GM18505 (cell line): ENCODE data around the gene CERS4.
"Not testable (repeated sequence)": the region's sequence is repeated elsewhere in the genome, so short reads cannot be mapped to it uniquely, and the experiment has no call there.

Experiments used
- ATAC-seq: cut with Tn5 transposase; IDR thresholded peaks from one replicate; pipeline ENCODE4 v1.9.1; 2021; ENCODE audit not compliant: unreplicated experiment
- POLR2A ChIP-seq: IDR thresholded peaks from 4 replicates; pipeline ENCODE4 v1.6.1; 2011; ENCODE audit warnings: borderline replicate concordance; ENCODE audit not compliant: insufficient read depth, insufficient read length; ENCODE audit errors: extremely low read depth

The CERS4 gene, protein sequence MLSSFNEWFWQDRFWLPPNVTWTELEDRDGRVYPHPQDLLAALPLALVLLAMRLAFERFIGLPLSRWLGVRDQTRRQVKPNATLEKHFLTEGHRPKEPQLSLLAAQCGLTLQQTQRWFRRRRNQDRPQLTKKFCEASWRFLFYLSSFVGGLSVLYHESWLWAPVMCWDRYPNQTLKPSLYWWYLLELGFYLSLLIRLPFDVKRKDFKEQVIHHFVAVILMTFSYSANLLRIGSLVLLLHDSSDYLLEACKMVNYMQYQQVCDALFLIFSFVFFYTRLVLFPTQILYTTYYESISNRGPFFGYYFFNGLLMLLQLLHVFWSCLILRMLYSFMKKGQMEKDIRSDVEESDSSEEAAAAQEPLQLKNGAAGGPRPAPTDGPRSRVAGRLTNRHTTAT

DNA sequence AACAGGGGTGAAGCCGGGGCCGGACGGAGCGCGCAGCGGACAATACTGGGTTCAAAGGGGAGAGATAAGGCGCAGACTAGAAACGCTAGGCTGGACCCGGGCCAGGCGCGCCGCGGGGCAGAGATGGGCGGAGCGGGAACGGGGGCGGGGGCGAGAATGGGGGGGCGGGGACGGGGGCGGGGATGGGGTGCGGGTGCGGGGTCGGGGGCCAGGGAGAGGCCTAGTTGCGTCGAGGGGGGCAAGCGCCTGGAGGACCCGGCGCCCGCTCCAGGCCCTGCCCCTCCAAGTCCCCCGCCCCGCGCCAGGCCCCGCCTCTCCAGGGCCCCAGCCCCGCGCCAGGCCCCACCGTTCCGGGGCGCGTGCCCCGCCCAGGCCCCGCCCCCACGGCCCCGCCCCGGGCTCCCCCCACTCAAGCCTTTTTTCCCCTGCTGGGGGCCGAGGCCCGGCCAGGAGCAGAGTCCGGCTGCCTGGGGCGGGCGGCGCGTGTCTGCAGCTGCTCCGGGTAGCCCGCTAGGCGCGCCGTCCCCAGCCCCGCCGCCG lies at the start of gene CERS4:
Gene CERS4 (plus strand): TSS at position 449 of the 540 bp plus-strand sequence. CDS start 41,707 bp downstream, outside the sequence.
- peak; percentile 55 for ATAC-seq
- TF ChIP-seq POLR2A, result no peak

- TF ChIP-seq POLR2A, result peak; percentile 44
- ATAC-seq, result no peak
Observed at GRCh38 chr19:8161135-8161646, 48.0 kb upstream of the CERS4 start.

DNA sequence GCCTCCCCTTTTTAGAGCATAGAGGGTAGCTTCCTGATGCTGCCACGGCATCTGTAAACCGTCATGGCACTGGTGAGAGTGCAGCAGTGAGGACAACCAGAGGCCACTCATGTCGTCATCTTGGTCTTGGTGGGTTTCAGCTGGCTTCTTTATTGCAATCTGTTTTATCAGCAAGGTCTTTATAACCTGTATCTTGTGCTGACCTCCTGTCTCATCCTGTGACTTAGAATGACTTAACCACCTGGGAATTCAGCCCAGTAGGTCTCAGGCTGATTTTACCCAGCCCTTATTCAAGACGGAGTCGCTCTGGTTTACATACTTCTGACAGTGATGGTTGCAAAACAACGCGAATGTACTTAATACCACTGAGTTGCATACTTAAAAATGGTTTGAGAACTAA lies 45.4 kb upstream of the CERS4 start:
- no peak for TF ChIP-seq POLR2A
- ATAC-seq, result no peak

DNA sequence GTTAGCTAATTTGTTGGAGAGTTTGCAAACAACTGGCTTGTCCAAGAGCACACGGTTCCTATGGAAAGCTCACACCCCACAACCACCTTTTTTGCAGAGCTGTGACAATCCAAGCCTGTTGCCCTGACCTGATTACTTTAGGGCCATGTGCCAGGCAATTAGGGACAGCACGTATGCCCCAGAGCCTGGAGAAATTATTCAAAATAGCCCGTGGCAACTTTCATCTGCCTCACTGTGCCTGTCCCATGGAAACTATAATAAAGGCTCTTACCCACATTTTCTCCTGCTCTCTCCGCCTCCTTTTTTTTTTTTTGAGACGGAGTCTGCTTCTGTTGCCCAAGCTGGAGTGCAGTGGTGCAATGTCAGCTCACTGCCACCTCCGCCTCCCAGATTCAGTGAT lies 41.2 kb upstream of the CERS4 start:
- no peak for TF ChIP-seq POLR2A
- no peak for ATAC-seq

DNA sequence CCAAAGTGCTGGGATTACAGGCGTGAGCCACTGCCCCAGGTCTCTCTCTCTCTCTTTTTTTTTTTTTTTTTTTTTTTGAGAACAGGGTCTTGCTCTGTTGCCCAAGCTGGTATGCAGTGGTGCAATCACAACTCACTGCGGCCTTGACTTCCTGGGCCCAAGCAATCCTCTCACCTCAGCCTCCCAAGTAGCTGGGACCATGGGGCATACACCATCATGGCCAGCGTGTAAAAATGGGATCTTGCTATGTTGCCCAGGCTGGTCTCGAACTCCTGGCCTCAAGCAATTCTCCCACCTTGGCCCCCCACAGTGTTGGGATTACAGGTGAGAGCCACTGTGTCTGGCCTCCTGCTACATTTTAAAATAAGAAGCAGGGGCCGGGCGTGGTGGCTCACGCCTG lies 40.6 kb upstream of the CERS4 start:
- TF ChIP-seq POLR2A, result no peak
- no peak for ATAC-seq

DNA sequence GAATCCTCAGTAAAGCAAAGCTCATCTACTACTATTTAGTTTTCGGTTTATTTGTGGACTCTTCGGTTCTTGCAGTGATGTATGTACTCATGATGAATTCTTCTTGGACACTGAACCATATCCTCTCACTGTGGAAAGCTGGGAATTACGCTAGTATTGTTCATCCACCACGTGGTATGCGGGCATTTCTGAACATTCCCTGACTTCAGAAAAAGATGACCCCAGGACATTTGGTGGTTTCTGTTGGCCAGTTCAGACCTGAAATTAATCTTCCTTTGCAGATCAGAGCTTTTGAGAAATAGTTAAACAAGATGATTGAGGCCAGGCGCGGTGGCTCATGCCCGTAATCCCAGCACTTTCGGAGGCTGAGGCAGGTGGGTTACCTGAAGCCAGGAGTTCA lies 34.5 kb upstream of the CERS4 start:
- no peak for ATAC-seq
- no peak for TF ChIP-seq POLR2A

GRCh38 chr19:8180018-8180417 lies 29.2 kb upstream of the CERS4 start:
- TF ChIP-seq POLR2A, result no peak
- ATAC-seq, result no peak

DNA sequence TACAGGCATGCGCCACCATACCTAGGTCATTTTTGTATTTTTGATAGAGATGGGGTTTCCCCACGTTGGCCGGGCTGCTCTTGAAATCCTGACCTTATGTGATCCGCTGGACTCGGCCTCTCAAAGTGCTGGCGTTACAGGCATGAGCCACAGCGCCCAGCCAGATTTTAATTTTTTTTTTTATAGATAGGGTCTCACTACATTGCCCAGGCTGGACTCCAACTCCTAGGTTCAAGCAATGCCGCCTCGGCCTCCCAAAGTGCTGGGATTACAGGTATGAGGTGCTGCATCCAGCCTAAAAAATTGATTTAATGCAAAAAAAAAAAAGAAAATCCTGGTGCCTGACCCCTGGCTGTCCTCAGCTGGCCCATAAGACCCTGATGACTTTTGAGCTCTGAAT lies 24.9 kb upstream of the CERS4 start:
- ATAC-seq, result no peak

DNA sequence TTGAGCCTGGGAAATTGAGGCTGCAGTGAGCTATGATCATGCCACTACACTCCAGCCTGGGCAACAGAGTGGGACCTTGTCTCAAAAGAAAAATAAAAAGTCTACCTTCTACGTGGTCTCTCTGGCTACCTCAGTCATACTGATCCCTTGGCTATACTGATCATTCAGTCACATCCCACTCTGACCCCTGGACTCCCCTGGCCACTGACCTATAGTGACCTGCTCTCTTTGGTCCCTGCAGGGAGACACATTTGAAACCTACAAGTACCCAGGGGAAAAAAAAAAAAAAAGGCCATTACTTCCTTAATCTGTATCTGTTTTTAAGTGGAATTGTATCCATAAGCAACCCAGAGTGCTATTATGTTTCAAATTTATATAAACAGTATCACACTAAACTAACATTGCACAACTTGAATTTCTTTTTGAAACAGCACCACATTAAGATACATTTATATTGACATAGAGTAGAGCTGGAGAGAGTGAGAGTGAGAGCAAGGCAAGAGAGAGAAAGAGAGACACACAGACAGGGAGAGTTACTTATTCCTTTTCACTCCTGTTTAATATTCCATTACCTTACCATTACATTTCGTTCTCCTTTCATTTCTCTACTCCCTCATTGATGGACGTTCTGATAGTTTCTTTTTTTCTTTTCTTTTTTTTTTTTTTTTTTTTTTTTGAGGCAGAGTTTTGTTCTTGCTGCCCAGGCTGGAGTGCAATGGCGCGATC lies 23.7 kb upstream of the CERS4 start:
- ATAC-seq, result no peak
- TF ChIP-seq POLR2A, result no peak

More for the DNA sequence above, 24.9 kb upstream of the CERS4 start:
- no peak for TF ChIP-seq POLR2A

DNA sequence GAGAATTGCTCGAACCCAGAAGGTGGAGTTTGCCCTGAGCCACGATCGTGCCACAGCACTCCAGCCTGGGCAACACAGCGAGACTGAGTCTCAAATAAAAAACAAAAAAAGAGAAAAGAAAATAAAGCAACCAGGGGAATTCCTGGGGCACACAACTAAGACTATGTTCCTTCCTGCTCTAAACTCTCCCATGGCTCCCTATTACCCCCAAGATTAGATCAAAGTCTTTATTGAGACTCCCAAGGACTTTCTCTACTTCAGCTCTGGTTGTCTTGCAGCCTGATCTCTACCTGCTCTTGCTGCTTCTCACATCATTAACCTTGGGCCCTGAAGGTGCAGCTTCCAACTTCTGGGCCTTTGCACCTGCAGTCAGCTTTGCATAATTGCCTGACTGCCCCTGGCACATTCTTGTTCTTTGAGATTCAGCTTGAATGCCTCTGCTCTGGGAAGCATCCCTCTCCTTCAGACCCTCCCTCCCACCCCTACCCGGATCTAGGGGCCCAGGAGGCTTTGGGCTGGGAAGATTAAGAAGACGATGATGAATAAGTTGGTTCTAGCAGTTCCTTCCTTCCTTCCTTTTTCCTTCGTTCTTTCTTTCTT lies 16.8 kb upstream of the CERS4 start:
- no peak for TF ChIP-seq POLR2A
- ATAC-seq, result no peak

DNA sequence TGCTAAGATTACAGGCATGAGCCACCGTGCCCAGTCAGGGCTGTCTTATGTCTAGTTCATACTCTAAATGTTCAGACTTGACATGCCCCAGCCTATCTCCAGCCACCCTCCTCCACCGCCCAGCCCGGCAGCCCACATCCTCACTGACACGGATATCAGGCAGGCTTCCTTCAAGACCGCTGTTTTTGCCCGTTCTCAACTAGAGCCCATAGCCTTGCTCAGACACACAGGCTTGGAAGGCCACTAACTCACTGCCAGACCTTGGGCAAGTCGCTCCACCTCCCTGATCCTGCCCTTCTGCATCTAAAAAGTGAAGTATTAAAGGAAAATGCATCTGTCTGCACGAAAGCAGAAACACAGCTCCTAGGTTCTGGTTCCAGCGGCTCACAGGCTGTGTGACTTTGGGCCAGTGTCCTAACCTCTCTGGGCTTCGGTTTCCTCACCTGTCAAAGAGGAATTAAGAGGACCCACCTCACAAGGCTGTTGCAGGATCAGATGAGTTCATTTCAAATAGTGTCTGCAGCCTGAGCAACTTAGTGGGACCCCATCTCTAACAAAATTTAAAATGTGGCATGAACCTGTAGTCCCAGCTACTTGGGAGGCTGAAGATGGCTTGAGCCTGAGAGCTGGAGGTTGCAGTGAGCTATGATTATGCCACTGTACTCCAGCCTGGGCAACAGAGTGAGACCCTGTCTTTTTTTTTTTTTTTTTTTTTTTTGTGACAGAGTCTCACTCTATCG lies 14.5 kb upstream of the CERS4 start:
- ATAC-seq, result no peak
- peak; percentile 35 for TF ChIP-seq POLR2A

GRCh38 chr19:8196271-8196927 lies 12.8 kb upstream of the CERS4 start:
- TF ChIP-seq POLR2A, result no peak
- no peak for ATAC-seq

GRCh38 chr19:8203288-8204120 lies 5.7 kb upstream of the CERS4 start:
- ATAC-seq, result not testable (repeated sequence)
